Right lobe of liver (tissue), 4 donors: Measurements from ENCODE around the gene USP47.

Experiments used
- CTCF ChIP-seq, 4 donors: fragments of 200-600 bp in 3 of 4; fragments of 450-650 bp in 1 of 4; IDR thresholded peaks; one replicate each; pipeline versions ENCODE4 v1.5.1 to v1.8.0; 2016 to 2022; ENCODE audit warnings: antibody characterized with exemption in 4 of 4, mild to moderate bottlenecking in 2 of 4
- POLR2A ChIP-seq: fragments of 450-650 bp; IDR thresholded peaks from one replicate; pipeline ENCODE4 v1.6.1; 2017; ENCODE audit warnings: antibody characterized with exemption, mild to moderate bottlenecking
- donor health status: DM: no; HTN: no; CAD: no.
- donor health status: DM: no; HTN: no; CAD: no.
- donor health status: DM: no; HTN: yes; CAD: no.

DNA sequence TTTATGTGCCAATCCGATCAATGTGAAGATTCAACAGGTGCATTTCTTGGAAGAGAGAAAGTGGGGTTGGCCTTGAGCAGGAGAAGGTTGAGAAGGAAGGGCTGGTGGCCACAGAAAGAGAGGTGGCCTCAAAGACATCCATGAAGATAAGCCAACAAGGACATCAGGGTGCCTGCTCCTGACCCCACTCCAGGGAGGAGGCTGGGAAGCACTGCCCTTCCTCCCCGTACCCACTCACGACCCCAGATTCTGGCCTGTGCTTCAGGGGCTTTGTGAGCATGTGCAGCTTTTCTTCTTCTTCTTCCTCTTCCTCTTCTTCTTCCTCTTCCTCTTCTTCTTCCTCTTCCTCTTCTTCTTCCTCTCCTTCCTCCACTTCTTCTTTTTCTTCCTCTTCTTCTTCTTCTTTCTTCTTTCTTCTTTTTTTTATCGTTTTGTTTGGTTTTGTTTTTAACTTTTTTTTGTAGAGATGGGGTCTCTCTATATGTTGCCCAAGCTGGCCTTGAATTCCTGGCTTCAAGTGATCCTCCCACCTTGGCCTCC is 136.4 kb downstream of the USP47 start:
- TF ChIP-seq POLR2A (no peak), CTCF (IDR thresholded peaks at IDR 0.05) (no peak)
